ENCODE data around the gene TLE4. TPM values are rescaled to one million over a fixed set of nuclear protein-coding genes. Genes with fewer than 3 reads are reported as not detected.
"Not testable (repeated sequence)": the region's sequence is repeated elsewhere in the genome, so short reads cannot be mapped to it uniquely, and the experiment has no call there.

TLE4 gene
- polyA plus RNA-seq, 1 experiment, result 154 TPM

DNA sequence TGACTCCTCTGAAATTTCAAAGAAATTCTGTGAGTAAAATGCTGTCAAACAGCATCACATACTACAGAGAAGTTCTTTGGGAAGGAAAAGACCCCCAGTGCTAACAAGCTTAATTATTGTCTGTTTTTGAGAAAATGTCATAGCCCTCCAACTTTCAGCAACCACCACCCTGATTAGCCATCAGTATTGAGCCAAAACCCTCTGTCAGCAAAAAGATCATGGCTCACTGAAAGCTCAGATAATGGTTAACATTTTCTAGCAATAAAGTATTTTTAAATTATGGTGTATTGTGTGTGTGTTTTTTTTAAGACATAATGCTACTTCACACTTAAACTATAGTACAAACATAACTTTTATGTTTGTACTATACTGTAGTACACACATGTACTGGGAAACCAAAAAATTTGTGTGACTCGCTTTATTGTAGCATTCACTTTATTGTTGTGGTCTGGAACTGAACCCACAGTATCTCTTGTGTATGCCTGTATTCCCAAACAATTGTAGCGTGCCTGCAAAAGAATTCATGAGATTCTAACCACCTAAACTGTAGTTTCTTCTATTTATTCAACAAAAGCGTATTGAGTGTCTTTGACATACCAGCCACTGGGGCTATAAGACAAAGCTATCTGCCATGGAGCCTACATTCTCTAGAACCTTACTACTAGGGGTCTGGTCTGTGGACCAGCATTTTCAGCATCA is 31.6 kb downstream of the TLE4 start:
- DNase-seq (ENCODE audit: low read depth), result no peak
- TF ChIP-seq, protein P1, sequence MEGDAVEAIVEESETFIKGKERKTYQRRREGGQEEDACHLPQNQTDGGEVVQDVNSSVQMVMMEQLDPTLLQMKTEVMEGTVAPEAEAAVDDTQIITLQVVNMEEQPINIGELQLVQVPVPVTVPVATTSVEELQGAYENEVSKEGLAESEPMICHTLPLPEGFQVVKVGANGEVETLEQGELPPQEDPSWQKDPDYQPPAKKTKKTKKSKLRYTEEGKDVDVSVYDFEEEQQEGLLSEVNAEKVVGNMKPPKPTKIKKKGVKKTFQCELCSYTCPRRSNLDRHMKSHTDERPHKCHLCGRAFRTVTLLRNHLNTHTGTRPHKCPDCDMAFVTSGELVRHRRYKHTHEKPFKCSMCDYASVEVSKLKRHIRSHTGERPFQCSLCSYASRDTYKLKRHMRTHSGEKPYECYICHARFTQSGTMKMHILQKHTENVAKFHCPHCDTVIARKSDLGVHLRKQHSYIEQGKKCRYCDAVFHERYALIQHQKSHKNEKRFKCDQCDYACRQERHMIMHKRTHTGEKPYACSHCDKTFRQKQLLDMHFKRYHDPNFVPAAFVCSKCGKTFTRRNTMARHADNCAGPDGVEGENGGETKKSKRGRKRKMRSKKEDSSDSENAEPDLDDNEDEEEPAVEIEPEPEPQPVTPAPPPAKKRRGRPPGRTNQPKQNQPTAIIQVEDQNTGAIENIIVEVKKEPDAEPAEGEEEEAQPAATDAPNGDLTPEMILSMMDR (IDR thresholded peaks at IDR 0.05; ENCODE audit: insufficient read depth, low read depth, low read length), result no peak
- Histone ChIP-seq H3K36me3 (ENCODE audit: control insufficient read depth, insufficient read depth, low read length) (peaks cover 7% of the 10 kb centered on the region), H3K27me3 (ENCODE audit: control insufficient read depth, insufficient read depth, low read length) (no peaks in the 10 kb centered on the region), H3K4me3 (ENCODE audit: low read depth, low read length) (no peak overlapping the region)
- ChIA-PET CTCF (interaction anchor here (0.8 to 1.6 kb wide), 3 partner anchors 14 to 40 kb away, joined by 3 to 6 read pairs (median 3); no protein-coding TSS in a partner anchor), POLR2A (no interaction called here)

DNA sequence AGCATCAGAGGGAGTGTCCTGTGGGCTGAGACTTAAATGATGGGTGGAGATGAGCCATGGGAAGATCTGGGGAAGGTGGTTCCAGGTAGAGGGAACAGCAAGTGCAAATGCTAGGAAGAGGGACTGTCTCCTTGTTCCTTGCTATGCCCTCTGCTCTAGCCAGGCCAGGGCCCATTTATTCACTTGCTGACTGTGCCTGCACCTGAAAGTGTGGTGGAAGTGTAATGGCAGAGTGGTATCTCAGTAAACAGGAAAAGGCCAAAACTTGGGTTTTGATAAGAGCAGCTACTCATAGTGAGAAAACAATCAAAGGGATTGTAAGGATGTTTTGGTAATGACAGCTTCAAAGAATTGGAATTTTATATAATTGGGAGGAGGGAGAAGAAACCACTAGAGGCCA is 32.4 kb downstream of the TLE4 start:
- TF ChIP-seq, protein P1 (IDR thresholded peaks at IDR 0.05; ENCODE audit: insufficient read depth, low read depth, low read length), result no peak
- ChIA-PET POLR2A (interaction anchor here (0.6 kb wide), 1 partner anchor 10 kb away, joined by 4 read pairs; no protein-coding TSS in a partner anchor), CTCF (interaction anchor here (1.4 to 1.6 kb wide), 2 partner anchors 18 to 39 kb away, joined by 3 read pairs; no protein-coding TSS in a partner anchor)
- no peaks in the 10 kb centered on the region for H3K27me3 ChIP-seq (ENCODE audit: control insufficient read depth, insufficient read depth, low read length)
- H3K4me3 ChIP-seq (ENCODE audit: low read depth, low read length), result no peak overlapping the region
- DNase-seq (ENCODE audit: low read depth), result no peak
- H3K36me3 ChIP-seq (ENCODE audit: control insufficient read depth, insufficient read depth, low read length), result peaks cover 7% of the 10 kb centered on the region

DNA sequence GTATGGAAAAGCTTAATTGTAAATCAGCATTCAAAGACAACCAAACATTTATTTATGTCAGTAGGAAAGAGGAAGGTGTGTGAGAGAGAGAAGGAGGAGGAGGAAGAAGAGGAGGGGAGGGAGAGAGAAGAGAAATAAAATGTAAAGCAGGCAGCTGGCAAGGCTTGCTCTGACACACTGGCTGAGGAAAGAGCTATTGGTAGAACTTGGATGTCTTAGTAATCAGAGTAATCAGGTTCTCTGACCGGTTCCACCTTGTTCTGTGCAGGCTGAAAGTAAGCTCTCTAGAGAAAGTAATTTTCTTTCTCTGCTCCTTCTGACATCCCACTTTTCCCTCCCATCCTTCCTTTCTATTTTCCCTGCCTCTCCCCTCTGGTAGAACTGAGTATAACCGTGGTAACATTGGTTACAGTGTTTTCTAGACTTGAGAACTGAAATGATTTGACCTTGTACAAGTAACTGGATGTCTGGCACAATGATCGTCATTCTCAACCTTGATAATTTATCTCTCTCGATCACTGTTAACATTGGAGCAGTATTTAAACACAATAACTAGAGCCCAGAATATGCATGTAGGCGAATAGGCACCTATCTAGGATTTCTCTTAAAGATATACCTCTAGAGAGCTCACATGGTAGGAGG is 33.3 kb downstream of the TLE4 start:
- TF ChIP-seq, protein P1 (IDR thresholded peaks at IDR 0.05; ENCODE audit: insufficient read depth, low read depth, low read length), result no peak
- Histone ChIP-seq H3K4me3 (ENCODE audit: low read depth, low read length) (no peak overlapping the region), H3K27me3 (ENCODE audit: control insufficient read depth, insufficient read depth, low read length) (no peaks in the 10 kb centered on the region), H3K36me3 (ENCODE audit: control insufficient read depth, insufficient read depth, low read length) (peaks cover 7% of the 10 kb centered on the region)
- no peak for DNase-seq (ENCODE audit: low read depth)
- ChIA-PET CTCF (interaction anchor here (0.6 to 1.6 kb wide), 4 partner anchors 10 to 45 kb away, joined by 3 read pairs; no protein-coding TSS in a partner anchor), POLR2A (interaction anchor here (0.6 kb wide), 1 partner anchor 11 kb away, joined by 4 read pairs; no protein-coding TSS in a partner anchor)

DNA sequence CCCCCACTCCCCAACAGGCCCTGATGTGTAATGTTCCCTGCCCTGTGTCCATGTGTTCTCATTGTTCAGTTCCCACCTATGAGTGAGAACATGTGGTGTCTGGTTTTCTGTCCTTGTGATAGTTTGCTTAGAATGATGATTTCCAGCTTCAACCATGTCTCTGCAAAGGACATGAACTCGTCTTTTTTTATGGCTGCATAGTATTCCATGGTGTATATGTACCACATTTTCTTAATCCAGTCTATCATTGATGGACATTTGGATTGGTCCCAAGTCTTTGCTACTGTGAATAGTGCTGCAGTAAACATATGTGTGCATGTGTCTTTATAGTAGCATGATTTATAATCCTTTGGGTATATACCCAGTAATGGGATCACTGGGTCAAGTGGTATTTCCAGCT is 34.8 kb downstream of the TLE4 start:
- H3K36me3 ChIP-seq (ENCODE audit: control insufficient read depth, insufficient read depth, low read length); DNase-seq (ENCODE audit: low read depth); H3K27me3 ChIP-seq (ENCODE audit: control insufficient read depth, insufficient read depth, low read length); H3K4me3 ChIP-seq (ENCODE audit: low read depth, low read length); POLR2A ChIA-PET: not testable (repeated sequence)
- CTCF ChIA-PET, result interaction anchor here (1.2 kb wide), 1 partner anchor 11 kb away, joined by 3 read pairs; no protein-coding TSS in a partner anchor

DNA sequence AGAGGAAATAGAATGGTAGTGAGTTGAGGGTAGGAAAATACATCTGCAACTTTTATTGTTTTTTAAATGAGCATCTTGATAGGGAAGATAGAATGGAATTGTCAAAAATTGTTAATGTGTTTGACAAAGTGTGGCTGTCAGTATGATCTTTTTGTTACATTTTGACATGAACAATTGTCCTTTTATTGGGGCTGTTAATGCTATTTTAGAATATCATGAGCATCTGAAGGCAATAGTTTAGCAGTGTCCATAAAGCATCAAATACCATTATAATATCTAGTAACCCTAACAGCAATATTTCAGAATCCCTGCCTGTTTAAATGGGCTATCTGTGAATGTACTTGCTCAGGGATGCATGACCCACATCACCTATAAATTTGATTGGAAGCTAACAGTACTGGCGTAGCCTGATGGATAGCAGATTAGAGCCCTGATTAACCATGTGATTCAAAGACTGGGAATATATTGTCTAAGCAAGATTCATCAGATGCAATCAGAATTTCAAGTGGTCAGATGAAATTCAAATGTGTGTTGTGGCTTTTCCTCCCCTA is 37.8 kb downstream of the TLE4 start:
- Histone ChIP-seq H3K36me3 (ENCODE audit: control insufficient read depth, insufficient read depth, low read length) (peaks cover 1% of the 10 kb centered on the region; the same call in 1 of the 2 replicates), H3K4me3 (ENCODE audit: low read depth, low read length) (no peak overlapping the region), H3K27me3 (ENCODE audit: control insufficient read depth, insufficient read depth, low read length) (no peaks in the 10 kb centered on the region)
- no peak for DNase-seq (ENCODE audit: low read depth)
- ChIA-PET CTCF (interaction anchor here (1.7 kb wide), 1 partner anchor 25 kb away, joined by 4 read pairs; no protein-coding TSS in a partner anchor), POLR2A (no interaction called here)
- TF ChIP-seq, protein P1 (IDR thresholded peaks at IDR 0.05; ENCODE audit: insufficient read depth, low read depth, low read length), result no peak
